ENCODE data around the gene FABP3. TPM values are rescaled to one million over a fixed set of nuclear protein-coding genes. Genes with fewer than 3 reads are reported as not detected.

FABP3 gene
- total RNA-seq, 1 donor from 2014 or later = 24.5 TPM

DNA sequence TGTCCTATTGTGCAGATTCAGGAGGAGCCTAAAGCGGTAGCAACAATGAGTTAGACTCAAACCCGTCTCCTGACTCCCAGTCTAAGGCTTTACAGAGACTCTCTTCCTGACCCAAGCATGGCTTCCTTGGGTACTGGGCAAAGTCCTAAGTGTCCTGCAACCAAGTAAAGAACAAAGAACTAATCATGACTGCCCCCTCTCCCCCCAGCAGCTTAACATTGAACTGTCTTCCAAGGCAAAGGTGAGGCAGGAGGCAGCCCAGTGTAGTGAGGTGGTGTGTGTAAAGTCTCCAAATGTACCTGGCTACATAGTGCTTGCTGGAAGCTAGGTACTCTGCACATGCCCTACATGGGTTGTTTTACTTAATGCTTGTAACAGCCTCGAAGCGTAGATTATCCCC is 2.3 kb downstream of the FABP3 start:
- intact Hi-C loops (cut with DNase I) = no loop called here
- TF ChIP-seq, protein P1, sequence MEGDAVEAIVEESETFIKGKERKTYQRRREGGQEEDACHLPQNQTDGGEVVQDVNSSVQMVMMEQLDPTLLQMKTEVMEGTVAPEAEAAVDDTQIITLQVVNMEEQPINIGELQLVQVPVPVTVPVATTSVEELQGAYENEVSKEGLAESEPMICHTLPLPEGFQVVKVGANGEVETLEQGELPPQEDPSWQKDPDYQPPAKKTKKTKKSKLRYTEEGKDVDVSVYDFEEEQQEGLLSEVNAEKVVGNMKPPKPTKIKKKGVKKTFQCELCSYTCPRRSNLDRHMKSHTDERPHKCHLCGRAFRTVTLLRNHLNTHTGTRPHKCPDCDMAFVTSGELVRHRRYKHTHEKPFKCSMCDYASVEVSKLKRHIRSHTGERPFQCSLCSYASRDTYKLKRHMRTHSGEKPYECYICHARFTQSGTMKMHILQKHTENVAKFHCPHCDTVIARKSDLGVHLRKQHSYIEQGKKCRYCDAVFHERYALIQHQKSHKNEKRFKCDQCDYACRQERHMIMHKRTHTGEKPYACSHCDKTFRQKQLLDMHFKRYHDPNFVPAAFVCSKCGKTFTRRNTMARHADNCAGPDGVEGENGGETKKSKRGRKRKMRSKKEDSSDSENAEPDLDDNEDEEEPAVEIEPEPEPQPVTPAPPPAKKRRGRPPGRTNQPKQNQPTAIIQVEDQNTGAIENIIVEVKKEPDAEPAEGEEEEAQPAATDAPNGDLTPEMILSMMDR (IDR thresholded peaks at IDR 0.05) = no peak
- ATAC-seq = no peak
- Histone ChIP-seq H3K4me1 (peaks cover 36% of the 10 kb centered on the region), H3K36me3 (peaks cover 9% of the 10 kb centered on the region), H3K27me3 (ENCODE audit: low read depth) (no peaks in the 10 kb centered on the region), H3K9me3 (no peaks in the 10 kb centered on the region), H3K4me3 (no peak overlapping the region), H3K27ac (no peak overlapping the region)
- DNase-seq = no peak

DNA sequence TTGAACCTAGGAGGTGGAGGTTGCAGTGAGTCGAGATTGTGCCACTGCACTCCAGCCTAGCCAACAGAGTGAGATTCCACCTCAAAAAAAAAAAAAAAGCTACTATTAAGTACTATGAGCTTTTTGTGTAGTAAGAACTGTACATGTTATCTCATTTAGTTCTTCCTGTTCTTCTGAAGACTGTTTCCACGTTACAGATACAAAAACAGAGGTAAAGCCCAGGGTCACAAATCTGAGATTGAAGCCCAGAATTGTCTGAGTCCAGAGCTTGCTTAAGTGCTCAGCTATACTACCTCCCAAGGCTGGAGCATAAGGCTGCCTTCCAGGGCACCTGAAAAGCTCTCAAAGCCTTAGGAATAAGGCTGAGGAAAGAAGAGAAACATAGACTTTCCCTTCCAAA is 2.9 kb downstream of the FABP3 start:
- intact Hi-C loops (cut with DNase I) = no loop called here
- no peak overlapping the region for H3K4me3 ChIP-seq

DNA sequence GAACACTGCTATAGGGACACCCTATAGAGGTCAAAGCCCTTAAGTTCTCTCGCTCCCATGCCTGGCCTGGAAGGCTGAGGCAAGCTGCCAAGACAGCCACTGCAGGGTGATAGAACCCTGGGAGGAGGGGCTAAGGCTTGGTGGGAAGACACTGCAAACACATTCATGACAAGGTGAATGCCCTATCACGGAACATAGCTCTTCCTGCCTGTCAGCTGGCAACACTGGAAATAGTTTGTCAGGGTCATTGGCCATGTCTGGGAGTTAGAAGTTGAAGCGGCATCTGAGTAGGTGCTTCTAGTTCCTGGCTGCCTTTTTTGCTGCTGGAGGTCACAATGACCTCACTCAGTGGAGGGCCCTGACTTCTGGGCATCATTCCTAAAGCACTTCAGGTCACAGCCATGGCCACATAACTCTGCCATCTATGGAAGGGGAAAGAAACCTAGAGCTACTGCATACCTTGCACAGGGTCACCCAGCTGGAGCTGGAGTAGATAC is 4.2 kb downstream of the FABP3 start:
- DNase-seq = no peak
- Histone ChIP-seq H3K27me3 (ENCODE audit: low read depth) (no peaks in the 10 kb centered on the region), H3K9me3 (no peaks in the 10 kb centered on the region), H3K4me1 (peaks cover 26% of the 10 kb centered on the region), H3K27ac (peak overlapping the region; percentile 20), H3K4me3 (no peak overlapping the region), H3K36me3 (peaks cover 27% of the 10 kb centered on the region)
- TF ChIP-seq, protein P1 (IDR thresholded peaks at IDR 0.05) = no peak
- intact Hi-C loops (cut with DNase I) = no loop called here
- peak; percentile 27 to 57 for ATAC-seq

More for the DNA sequence above, 2.9 kb downstream of the FABP3 start:
- peaks cover 14% of the 10 kb centered on the region for H3K36me3 ChIP-seq
- no peak for ATAC-seq
- TF ChIP-seq, protein P1 (IDR thresholded peaks at IDR 0.05) = no peak
- no peaks in the 10 kb centered on the region for H3K27me3 ChIP-seq (ENCODE audit: low read depth)
- no peak overlapping the region for H3K27ac ChIP-seq
- peaks cover 36% of the 10 kb centered on the region for H3K4me1 ChIP-seq
- H3K9me3 ChIP-seq = no peaks in the 10 kb centered on the region
- DNase-seq = no peak

DNA sequence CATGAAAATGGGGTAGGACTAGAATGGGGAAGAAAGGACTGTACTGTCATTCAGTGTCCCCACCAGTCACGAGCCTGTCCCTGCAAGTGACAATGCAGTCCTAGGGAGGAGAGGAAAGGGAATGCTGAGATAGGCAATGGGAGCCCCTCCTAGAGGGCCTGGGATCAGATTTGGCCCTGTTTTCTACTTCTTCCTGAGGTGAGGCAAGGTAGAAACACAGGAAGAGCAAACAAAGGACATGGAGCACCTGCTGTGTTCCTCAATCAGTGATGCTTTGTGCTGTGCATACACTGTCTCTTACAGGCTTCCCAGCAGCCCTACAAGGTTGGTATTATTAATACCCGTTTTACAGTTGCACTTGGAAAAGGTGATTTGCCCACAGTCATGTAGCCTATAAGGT is 6.1 kb downstream of the FABP3 start:
- Histone ChIP-seq H3K27me3 (ENCODE audit: low read depth) (no peaks in the 10 kb centered on the region), H3K9me3 (no peaks in the 10 kb centered on the region), H3K36me3 (peaks cover 27% of the 10 kb centered on the region), H3K27ac (no peak overlapping the region), H3K4me1 (peaks cover 10% of the 10 kb centered on the region), H3K4me3 (no peak overlapping the region)
- ATAC-seq = no peak
- no peak for DNase-seq
- intact Hi-C loops (cut with DNase I) = no loop called here
- TF ChIP-seq, protein P1 (IDR thresholded peaks at IDR 0.05) = no peak

DNA sequence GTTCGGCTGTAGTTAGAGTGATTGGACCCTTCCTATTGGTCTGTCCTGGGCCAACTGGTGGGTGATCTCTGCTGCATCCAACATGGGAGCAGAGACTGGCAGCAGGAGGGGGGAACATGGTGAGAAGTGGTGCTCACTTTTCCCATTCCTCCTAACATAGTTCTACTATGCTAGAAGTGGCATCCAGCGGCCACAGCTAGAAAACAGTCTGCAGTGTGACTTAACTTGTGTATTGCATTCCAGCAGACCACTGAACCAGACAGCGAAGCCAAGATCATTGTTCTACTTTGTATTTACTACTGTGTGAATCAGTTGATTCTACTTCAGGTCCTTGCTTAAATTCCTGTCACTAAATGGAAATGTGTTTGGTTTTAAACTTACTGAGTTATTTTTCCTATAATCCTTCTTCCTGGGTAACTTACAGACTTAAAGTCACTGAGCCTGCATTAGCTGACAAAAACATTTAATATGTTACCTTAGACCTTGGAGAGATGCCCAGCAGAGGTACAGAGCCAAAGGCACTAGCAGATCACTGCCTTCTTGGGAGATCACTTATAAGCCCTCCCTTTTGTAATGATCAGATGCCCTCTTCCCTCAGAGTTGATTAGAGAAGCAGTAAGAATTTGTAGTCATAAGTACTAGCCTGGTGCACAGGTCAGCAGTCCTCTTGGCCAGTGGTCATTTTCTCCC is 8.2 kb downstream of the FABP3 start:
- no peak overlapping the region for H3K27ac ChIP-seq

More for the DNA sequence above, 8.2 kb downstream of the FABP3 start:
- Histone ChIP-seq H3K4me3 (no peak overlapping the region), H3K36me3 (peaks cover 41% of the 10 kb centered on the region), H3K4me1 (peaks cover 7% of the 10 kb centered on the region), H3K9me3 (no peaks in the 10 kb centered on the region), H3K27me3 (ENCODE audit: low read depth) (no peaks in the 10 kb centered on the region)
- DNase-seq = no peak
- intact Hi-C loops (cut with DNase I) = no loop called here
- TF ChIP-seq, protein P1 (IDR thresholded peaks at IDR 0.05) = no peak
- no peak for ATAC-seq
